Epithelial cell of proximal tubule (primary cell): ENCODE results near the gene KLK10. TPM values are rescaled to one million over a fixed set of nuclear protein-coding genes. Genes with fewer than 3 reads are reported as not detected.

ENCODE experiments used
- DNase-seq: peaks from one replicate; pipeline ENCODE4 v3.0.0-alpha.2; 2011; ENCODE audit warnings: low read depth
- H3K4me3 ChIP-seq: 2 replicates; pipeline ENCODE4 v1.5.1; 2011; ENCODE audit warnings: low read depth, mild to moderate bottlenecking, low read length
- total RNA-seq: library from RNA; depleted of rRNA; stranded (reverse); fragments of >200 nt; gene quantifications from 2 replicates; pipeline ENCODE4 v1.2.3, GENCODE V29; 2015
- TF ChIP-seq, protein P1 (sequence below): conservative IDR thresholded peaks from 2 replicates; pipeline ENCODE4 v1.5.1; 2012; ENCODE audit warnings: low read depth, mild to moderate bottlenecking, low read length

Gene KLK10
- total RNA-seq, 1 donor from 2014 or later, result 2.8 TPM

DNA sequence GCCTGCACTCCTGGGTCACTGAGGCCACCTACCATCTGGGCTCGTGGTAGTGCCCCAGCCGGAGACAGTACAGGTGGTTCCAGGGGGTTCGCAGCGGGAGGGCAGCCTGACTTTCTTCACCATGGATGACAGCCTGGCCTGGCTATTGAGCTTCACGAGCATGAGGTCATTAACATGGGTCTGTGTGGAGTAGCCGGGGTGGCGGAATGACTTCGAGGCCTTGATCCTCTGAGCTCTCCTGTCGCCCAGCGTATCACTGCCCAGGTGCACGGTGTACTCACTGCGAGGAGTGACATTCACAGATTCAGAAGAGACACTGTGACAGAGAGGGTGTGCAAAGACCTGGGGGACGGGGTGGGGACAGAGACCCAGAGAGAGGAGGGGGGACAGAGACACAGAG, 39.3 kb downstream of the KLK10 start:
- DNase-seq, result no peak
- no peak overlapping the region for H3K4me3 ChIP-seq
- TF ChIP-seq, protein P1, sequence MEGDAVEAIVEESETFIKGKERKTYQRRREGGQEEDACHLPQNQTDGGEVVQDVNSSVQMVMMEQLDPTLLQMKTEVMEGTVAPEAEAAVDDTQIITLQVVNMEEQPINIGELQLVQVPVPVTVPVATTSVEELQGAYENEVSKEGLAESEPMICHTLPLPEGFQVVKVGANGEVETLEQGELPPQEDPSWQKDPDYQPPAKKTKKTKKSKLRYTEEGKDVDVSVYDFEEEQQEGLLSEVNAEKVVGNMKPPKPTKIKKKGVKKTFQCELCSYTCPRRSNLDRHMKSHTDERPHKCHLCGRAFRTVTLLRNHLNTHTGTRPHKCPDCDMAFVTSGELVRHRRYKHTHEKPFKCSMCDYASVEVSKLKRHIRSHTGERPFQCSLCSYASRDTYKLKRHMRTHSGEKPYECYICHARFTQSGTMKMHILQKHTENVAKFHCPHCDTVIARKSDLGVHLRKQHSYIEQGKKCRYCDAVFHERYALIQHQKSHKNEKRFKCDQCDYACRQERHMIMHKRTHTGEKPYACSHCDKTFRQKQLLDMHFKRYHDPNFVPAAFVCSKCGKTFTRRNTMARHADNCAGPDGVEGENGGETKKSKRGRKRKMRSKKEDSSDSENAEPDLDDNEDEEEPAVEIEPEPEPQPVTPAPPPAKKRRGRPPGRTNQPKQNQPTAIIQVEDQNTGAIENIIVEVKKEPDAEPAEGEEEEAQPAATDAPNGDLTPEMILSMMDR, result no peak

DNA sequence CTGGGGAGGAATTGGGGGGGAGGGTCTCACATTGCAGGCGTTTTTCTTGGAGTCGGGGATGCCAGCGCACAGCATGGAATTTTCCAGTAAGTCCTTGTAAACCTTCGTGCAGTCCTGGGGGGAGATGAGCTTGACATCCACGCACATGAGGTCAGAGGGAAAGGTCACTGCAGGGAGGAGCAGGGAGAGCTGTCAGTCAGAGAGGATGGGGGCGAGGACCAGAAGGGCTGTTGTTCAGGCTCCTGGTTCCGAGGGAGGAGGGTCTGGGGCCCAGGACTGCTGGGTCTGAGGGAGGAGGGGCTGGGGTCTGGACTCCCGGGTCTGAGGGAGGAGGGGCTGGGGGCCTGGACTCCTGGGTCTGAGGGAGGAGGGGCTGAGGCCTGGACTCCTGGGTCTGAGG, 39.8 kb downstream of the KLK10 start:
- H3K4me3 ChIP-seq, result no peak overlapping the region
- TF ChIP-seq, protein P1, result no peak
- no peak for DNase-seq

DNA sequence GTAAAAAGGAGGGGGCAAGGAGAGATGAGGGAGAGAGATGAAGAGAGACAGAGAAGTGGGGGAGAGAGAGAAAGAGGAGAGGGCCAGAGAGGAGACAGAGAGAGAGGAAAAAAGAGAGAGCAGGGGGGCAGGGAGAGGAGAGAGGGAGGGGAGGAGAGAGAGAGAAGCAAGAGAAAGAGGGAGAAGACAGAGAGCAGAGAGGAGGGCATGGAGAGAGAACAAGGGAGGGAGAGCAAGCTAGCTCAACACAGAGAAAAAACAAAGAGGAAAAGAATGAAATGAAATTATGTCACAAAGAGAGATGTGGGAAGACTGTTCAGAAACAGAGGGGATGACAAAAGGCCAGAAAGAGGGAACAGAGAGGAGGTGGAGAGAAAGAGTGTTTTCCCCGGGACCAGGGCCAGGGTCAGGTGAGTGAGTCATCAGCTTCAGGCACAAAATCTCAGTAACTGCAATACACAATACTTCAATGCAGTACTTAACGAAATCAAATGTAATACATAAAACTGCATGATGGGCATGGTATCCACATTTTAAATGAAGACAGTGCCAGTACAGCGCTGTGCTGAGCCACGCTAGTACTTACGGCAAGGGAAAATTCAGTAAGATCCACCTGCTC, 40.6 kb downstream of the KLK10 start:
- DNase-seq, result no peak
- H3K4me3 ChIP-seq, result no peak overlapping the region
- TF ChIP-seq, protein P1, result no peak

DNA sequence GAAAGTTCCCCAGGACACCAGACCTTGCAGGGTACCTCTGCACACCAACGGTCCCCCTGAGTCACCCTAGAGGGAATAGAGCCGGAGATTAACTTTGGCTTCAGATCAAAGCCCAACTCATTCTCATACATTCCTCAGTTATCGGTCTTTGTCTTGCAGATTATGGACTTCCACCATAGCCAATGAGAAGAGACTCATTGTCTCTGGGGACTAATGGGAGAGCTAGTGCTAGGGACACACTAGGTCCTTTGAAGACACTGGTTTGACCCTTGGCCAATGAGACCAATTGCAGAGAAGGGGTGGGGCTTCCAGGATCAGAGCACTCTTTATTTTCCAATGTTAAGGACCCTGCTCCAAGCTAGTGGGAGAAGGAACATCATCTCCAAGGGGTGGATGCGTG, 41.9 kb downstream of the KLK10 start:
- H3K4me3 ChIP-seq, result no peak overlapping the region
- DNase-seq, result no peak
- TF ChIP-seq, protein P1, result no peak

DNA sequence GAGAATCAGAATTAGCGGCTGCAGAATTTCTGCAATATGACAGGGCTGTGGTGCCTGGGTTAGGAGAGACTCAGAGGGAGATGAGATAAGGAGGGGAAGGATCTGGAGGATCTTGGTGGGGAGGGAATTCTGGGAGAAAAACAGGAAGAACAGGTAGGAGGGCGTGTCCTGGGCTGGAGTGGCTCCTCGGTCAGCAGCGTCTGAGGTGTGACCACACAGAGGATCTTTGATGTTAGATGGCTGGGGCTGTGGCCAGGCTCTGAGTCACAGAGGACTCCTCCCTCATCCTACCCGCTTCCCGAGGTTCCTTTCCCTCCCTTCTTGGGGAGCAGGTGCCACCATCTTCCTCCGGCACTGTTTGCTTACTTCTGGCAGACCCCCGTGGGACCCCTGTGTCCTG, 43.7 kb downstream of the KLK10 start:
- TF ChIP-seq, protein P1, result no peak
- DNase-seq, result no peak
- no peak overlapping the region for H3K4me3 ChIP-seq

DNA sequence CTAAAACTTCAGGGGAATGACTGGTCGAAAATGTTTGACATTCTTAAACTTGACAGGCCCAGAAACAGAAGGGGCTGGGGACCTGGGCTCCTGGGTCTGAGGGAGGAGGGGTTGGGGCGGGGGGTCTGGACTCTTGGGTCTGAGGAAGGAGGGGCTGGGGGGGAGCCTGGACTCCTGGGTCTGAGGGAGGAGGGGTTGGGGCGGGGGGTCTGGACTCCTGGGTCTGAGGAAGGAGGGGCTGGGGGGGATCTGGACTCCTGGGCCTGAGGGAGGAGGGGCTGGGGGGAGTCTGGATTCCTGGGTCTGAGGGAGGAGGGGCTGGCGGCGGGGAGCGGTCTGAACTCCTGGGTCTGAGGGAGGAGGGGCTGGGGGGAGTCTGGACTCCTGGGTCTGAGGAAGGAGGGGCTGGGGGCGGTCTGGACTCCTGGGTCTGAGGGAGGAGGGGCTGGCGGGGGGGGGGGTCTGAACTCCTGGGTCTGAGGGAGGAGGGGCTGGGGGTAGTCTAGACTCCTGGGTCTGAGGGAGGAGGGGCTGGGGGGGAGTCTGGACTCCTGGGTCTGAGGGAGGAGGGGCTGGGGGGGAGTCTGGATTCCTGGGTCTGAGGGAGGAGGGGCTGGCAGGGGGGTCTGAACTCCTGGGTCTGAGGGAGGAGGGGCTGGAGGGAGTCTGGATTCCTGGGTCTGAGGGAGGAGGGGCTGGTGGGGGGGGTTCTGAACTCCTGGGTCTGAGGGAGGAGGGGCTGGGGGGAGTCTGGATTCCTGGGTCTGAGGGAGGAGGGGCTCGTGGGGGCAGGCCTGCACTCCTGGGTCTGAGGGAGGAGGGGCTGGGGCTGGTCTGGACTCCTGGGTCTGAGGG, 44.6 kb downstream of the KLK10 start:
- TF ChIP-seq, protein P1, result no peak

More for the DNA sequence above, 44.6 kb downstream of the KLK10 start:
- DNase-seq, result no peak
- no peak overlapping the region for H3K4me3 ChIP-seq
